Brain microvascular endothelial cell (primary cell): ENCODE results near the gene FBXO39.
A peak's percentile ranks its signal among the peaks of the same experiment; 100 is the strongest.

Experiments used
- DNase-seq: peaks from one replicate; pipeline ENCODE4 v3.0.0-alpha.2; 2020
- H3K27ac ChIP-seq: fragments of 250-450 bp; sonication (Bioruptor Pico); 2 replicates; pipeline ENCODE4 v1.5.1; 2020; ENCODE audit warnings: mild to moderate bottlenecking, moderate library complexity
- H3K27me3 ChIP-seq: fragments of 250-450 bp; sonication (Bioruptor Pico); replicated peaks from 2 replicates; pipeline ENCODE4 v1.5.1; 2020; ENCODE audit warnings: mild to moderate bottlenecking
- H3K36me3 ChIP-seq: fragments of 250-450 bp; sonication (Bioruptor Pico); replicated peaks from 2 replicates; pipeline ENCODE4 v1.5.1; 2020; ENCODE audit warnings: mild to moderate bottlenecking
- H3K4me3 ChIP-seq: 2 replicates; pipeline ENCODE4 v1.5.1; 2011; ENCODE audit warnings: low read depth, mild to moderate bottlenecking, control low read depth, low read length, moderate library complexity
- CTCF ChIP-seq: IDR thresholded peaks from 2 replicates; pipeline ENCODE4 v1.5.1; 2011; ENCODE audit warnings: low read depth, mild to moderate bottlenecking, moderate library complexity, low read length, control low read depth, inconsistent platforms; ENCODE audit errors: missing control alignments
- in situ Hi-C: cut with HindIII; loops from 2 replicates; pipeline ENCODE4 v1.10.0; 2017; ENCODE audit warnings: low sequenced_read_pairs, low pct_ligation_motif_present

FBXO39 gene

DNA sequence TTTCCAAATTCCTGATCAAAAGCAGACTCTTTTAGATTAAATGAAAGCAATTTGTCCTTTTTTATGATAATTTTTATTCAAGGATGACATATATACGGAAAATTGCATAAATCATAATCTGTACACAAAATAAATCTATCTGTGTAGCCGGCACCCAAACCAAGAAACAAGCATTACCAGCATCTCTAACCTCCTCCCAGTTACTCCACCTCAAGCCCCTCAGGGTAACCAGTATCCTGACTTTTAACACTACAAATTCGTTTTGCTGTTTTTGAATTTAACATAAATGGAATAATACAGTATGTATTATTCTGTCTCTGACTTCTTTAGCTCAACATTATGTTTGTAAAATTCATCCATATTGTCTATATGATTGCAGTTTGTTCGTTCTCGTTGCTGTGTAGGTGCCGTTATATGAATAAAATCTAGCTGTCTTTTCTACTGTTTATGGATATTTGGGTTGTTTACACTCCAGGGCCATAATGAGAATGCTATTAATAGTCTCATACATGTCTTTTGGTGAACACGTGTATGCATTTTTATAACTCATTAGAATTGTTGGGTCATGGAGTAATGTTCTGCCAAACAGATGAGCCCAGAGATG is 54.5 kb downstream of the FBXO39 start:
- no peak for TF ChIP-seq CTCF
- in situ Hi-C loops, result no loop called here
- peaks cover 35% of the 10 kb centered on the region for H3K27me3 ChIP-seq
- no peak overlapping the region for H3K27ac ChIP-seq
- no peak for DNase-seq
- H3K4me3 ChIP-seq, result no peak overlapping the region
- H3K36me3 ChIP-seq, result no peaks in the 10 kb centered on the region

GRCh38 chr17:6831661-6832263 is 55.7 kb downstream of the FBXO39 start, which contains the start of gene TEKT1:
TEKT1 (minus strand) TSS chr17:6831729; CDS start chr17:6830376, 1,353 bp downstream.
- in situ Hi-C loops, result no loop called here
- peaks cover 39% of the 10 kb centered on the region for H3K27me3 ChIP-seq
- peak within 1 kb of the TSS; percentile 29 for H3K4me3 ChIP-seq
- H3K36me3 ChIP-seq, result no peaks in the 10 kb centered on the region
- no peak for TF ChIP-seq CTCF
- H3K27ac ChIP-seq, result no peak within 1 kb of the TSS
- DNase-seq, result peak; percentile 77
